ENCODE measurements around the gene ATF2.
"Not testable (repeated sequence)": the region's sequence is repeated elsewhere in the genome, so short reads cannot be mapped to it uniquely, and the experiment has no call there.

Gene ATF2

GRCh38 chr2:175084117-175084516 lies 83.9 kb downstream of the ATF2 start:
- DNase-seq: not testable (repeated sequence)

- no peak for DNase-seq
These were observed 87.5 kb downstream of the ATF2 start for GRCh38 chr2:175080479-175080878.

- no peak for DNase-seq
These were observed 91.7 kb downstream of the ATF2 start for GRCh38 chr2:175076272-175076671.

- no peak for DNase-seq
These were observed 93.5 kb downstream of the ATF2 start for GRCh38 chr2:175074478-175074877.

GRCh38 chr2:175068534-175068933 lies 99.5 kb downstream of the ATF2 start:
- DNase-seq: no peak

GRCh38 chr2:175066411-175066810 lies 101.6 kb downstream of the ATF2 start:
- no peak for DNase-seq

GRCh38 chr2:175064797-175065196 lies 103.2 kb downstream of the ATF2 start:
- no peak for DNase-seq

- no peak for DNase-seq
These were observed 104.3 kb downstream of the ATF2 start for GRCh38 chr2:175063741-175064140.

GRCh38 chr2:175062787-175063585 lies 105.0 kb downstream of the ATF2 start:
- DNase-seq: no peak

- DNase-seq: no peak
These were observed 110.8 kb downstream of the ATF2 start for GRCh38 chr2:175057078-175057685.

- DNase-seq: no peak
These were observed 112.0 kb downstream of the ATF2 start for GRCh38 chr2:175055993-175056392.

GRCh38 chr2:175054340-175054739 lies 113.7 kb downstream of the ATF2 start:
- DNase-seq: no peak

- no peak for DNase-seq
These were observed 118.3 kb downstream of the ATF2 start for GRCh38 chr2:175049661-175050060.

GRCh38 chr2:175048275-175048674 lies 119.7 kb downstream of the ATF2 start:
- DNase-seq: no peak

- DNase-seq: no peak
These were observed 128.5 kb downstream of the ATF2 start for GRCh38 chr2:175039490-175039889.

GRCh38 chr2:175039031-175039430 lies 129.0 kb downstream of the ATF2 start:
- DNase-seq: no peak

GRCh38 chr2:175037941-175038340 lies 130.1 kb downstream of the ATF2 start:
- no peak for DNase-seq

- DNase-seq: peak; percentile 22
These were observed 131.4 kb downstream of the ATF2 start for GRCh38 chr2:175036582-175037018.

- DNase-seq: no peak
These were observed 132.2 kb downstream of the ATF2 start for GRCh38 chr2:175035806-175036205.

GRCh38 chr2:175034716-175035115 lies 133.3 kb downstream of the ATF2 start:
- no peak for DNase-seq

- DNase-seq: peak; percentile 37
These were observed 137.4 kb downstream of the ATF2 start for GRCh38 chr2:175030380-175031271.

- DNase-seq: no peak
These were observed 140.2 kb downstream of the ATF2 start for GRCh38 chr2:175027755-175028154.

GRCh38 chr2:175026385-175026784 lies 141.6 kb downstream of the ATF2 start:
- no peak for DNase-seq
